Activated CD8-positive, alpha-beta memory T cell treated with anti-CD3 and anti-CD28 coated beads, Interleukin-2, amount 10 ng/mL, durations not matched to agents 7 days and 5 days (primary cell): ENCODE results near the gene CHST5. TPM values are rescaled to one million over a fixed set of nuclear protein-coding genes. Genes with fewer than 3 reads are reported as not detected.

Experiments
- ATAC-seq: fragments of 150-1000 bp; cut with Tn5 transposase; one replicate; pipeline ENCODE4 v1.10.0; 2021; ENCODE audit warnings: moderate library complexity
- CTCF ChIA-PET: fragments of 350-600 bp; sonication (Branson Sonifier 250); formaldehyde crosslinking; loops from one replicate; lab custom pipeline; 2021; ENCODE audit warnings: antibody characterized with exemption; lab: Charles Lee
- DNase-seq: peaks from one replicate; pipeline ENCODE4 v3.0.0-alpha.2; 2020
- H3K27ac Mint-ChIP-seq: one replicate; pipeline ENCODE4 v1.8.0; 2021; ENCODE audit warnings: mild to moderate bottlenecking, mixed read lengths
- H3K27me3 Mint-ChIP-seq: one replicate; pipeline ENCODE4 v1.8.0; 2021; ENCODE audit warnings: mixed read lengths
- H3K36me3 Mint-ChIP-seq: one replicate; pipeline ENCODE4 v1.8.0; 2021; ENCODE audit warnings: mild to moderate bottlenecking, mixed read lengths
- H3K4me1 Mint-ChIP-seq: one replicate; pipeline ENCODE4 v1.8.0; 2021; ENCODE audit warnings: mixed read lengths
- H3K4me3 Mint-ChIP-seq: one replicate; pipeline ENCODE4 v1.8.0; 2021; ENCODE audit warnings: mild to moderate bottlenecking, moderate library complexity, mixed read lengths
- H3K9me3 Mint-ChIP-seq: one replicate; pipeline ENCODE4 v1.8.0; 2022; ENCODE audit warnings: low read depth, mixed read lengths
- total RNA-seq, 2 experiments: library from RNA; stranded (reverse); gene quantifications; one replicate each; pipeline ENCODE4 v1.2.3, GENCODE V29; 2021

CHST5 gene
- under 1 TPM in 1 of 2 experiments, not detected in 1; 0.14 TPM for total RNA-seq

GRCh38 chr16:75535901-75536300 is at the start of gene CHST5:
CHST5 (minus strand) TSS chr16:75536108; CDS start chr16:75530384, 5,724 bp downstream.
- no peak within 1 kb of the TSS for H3K27ac Mint-ChIP-seq
- CTCF ChIA-PET, result interaction anchor here (0.8 to 1.6 kb wide), 2 partner anchors 14 to 19 kb away, joined by 3 read pairs; no protein-coding TSS in a partner anchor

GRCh38 chr16:75584108-75584507 is 48.2 kb upstream of the CHST5 start:
- CTCF ChIA-PET, result no interaction called here
- peaks cover 13% of the 10 kb centered on the region for H3K36me3 Mint-ChIP-seq
- no peaks in the 10 kb centered on the region for H3K9me3 Mint-ChIP-seq
- no peak for ATAC-seq
- H3K27ac Mint-ChIP-seq, result no peak overlapping the region
- peaks cover 6% of the 10 kb centered on the region for H3K4me1 Mint-ChIP-seq
- no peaks in the 10 kb centered on the region for H3K27me3 Mint-ChIP-seq
- no peak for DNase-seq
- H3K4me3 Mint-ChIP-seq, result no peak overlapping the region

More at GRCh38 chr16:75535901-75536300, at the start of gene CHST5:
- no peak for DNase-seq
- H3K36me3 Mint-ChIP-seq, result no peaks in the 10 kb centered on the region
- peaks cover 1% of the 10 kb centered on the region for H3K4me1 Mint-ChIP-seq
- H3K4me3 Mint-ChIP-seq, result no peak within 1 kb of the TSS
- ATAC-seq, result no peak
- no peaks in the 10 kb centered on the region for H3K27me3 Mint-ChIP-seq
- no peaks in the 10 kb centered on the region for H3K9me3 Mint-ChIP-seq

- Mint-ChIP-seq H3K27ac (peak overlapping the region; percentile 28), H3K4me3 (no peak overlapping the region), H3K27me3 (no peaks in the 10 kb centered on the region), H3K4me1 (peaks cover 17% of the 10 kb centered on the region), H3K36me3 (peaks cover 33% of the 10 kb centered on the region), H3K9me3 (no peaks in the 10 kb centered on the region)
- DNase-seq, result no peak
- CTCF ChIA-PET, result interaction anchor here (0.6 kb wide), 1 partner anchor 28 kb away, joined by 3 read pairs; no protein-coding TSS in a partner anchor
- no peak for ATAC-seq
Measured at GRCh38 chr16:75579281-75579834, 43.5 kb upstream of the CHST5 start.

- CTCF ChIA-PET, result no interaction called here
Measured at GRCh38 chr16:75578725-75579124, 42.8 kb upstream of the CHST5 start.

GRCh38 chr16:75578212-75578611 is 42.3 kb upstream of the CHST5 start:
- no peak for DNase-seq
- no peak overlapping the region for H3K27ac Mint-ChIP-seq
- H3K9me3 Mint-ChIP-seq, result no peaks in the 10 kb centered on the region
- peaks cover 38% of the 10 kb centered on the region for H3K36me3 Mint-ChIP-seq
- no peak for ATAC-seq
- CTCF ChIA-PET, result no interaction called here
- peaks cover 17% of the 10 kb centered on the region for H3K4me1 Mint-ChIP-seq
- no peaks in the 10 kb centered on the region for H3K27me3 Mint-ChIP-seq
- no peak overlapping the region for H3K4me3 Mint-ChIP-seq

More at GRCh38 chr16:75578725-75579124, 42.8 kb upstream of the CHST5 start:
- no peaks in the 10 kb centered on the region for H3K27me3 Mint-ChIP-seq
- DNase-seq (no peak), ATAC-seq (no peak)
- H3K36me3 Mint-ChIP-seq, result peaks cover 34% of the 10 kb centered on the region
- H3K27ac Mint-ChIP-seq, result no peak overlapping the region
- H3K4me1 Mint-ChIP-seq, result peaks cover 17% of the 10 kb centered on the region
- H3K4me3 Mint-ChIP-seq, result no peak overlapping the region
- no peaks in the 10 kb centered on the region for H3K9me3 Mint-ChIP-seq

GRCh38 chr16:75576384-75576811 is 40.5 kb upstream of the CHST5 start:
- no peak for ATAC-seq
- Mint-ChIP-seq H3K27ac (no peak overlapping the region), H3K36me3 (peaks cover 44% of the 10 kb centered on the region), H3K9me3 (no peaks in the 10 kb centered on the region), H3K4me3 (no peak overlapping the region), H3K4me1 (peaks cover 17% of the 10 kb centered on the region), H3K27me3 (no peaks in the 10 kb centered on the region)
- CTCF ChIA-PET, result interaction anchor here (0.6 kb wide), 1 partner anchor 1646 kb away, joined by 4 read pairs; no protein-coding TSS in a partner anchor
- DNase-seq, result no peak

- Mint-ChIP-seq H3K36me3 (peaks cover 46% of the 10 kb centered on the region), H3K27me3 (no peaks in the 10 kb centered on the region), H3K9me3 (no peaks in the 10 kb centered on the region)
Measured at GRCh38 chr16:75575958-75576357, 40.0 kb upstream of the CHST5 start.

GRCh38 chr16:75573955-75574354 is 38.0 kb upstream of the CHST5 start:
- H3K4me3 Mint-ChIP-seq, result no peak overlapping the region
- CTCF ChIA-PET, result no interaction called here
- DNase-seq, result no peak
- H3K36me3 Mint-ChIP-seq, result peaks cover 39% of the 10 kb centered on the region
- no peak for ATAC-seq
- peaks cover 17% of the 10 kb centered on the region for H3K4me1 Mint-ChIP-seq
- no peaks in the 10 kb centered on the region for H3K9me3 Mint-ChIP-seq
- H3K27me3 Mint-ChIP-seq, result no peaks in the 10 kb centered on the region
- no peak overlapping the region for H3K27ac Mint-ChIP-seq

More at GRCh38 chr16:75575958-75576357, 40.0 kb upstream of the CHST5 start:
- no peak for DNase-seq
- H3K4me3 Mint-ChIP-seq, result no peak overlapping the region
- no peak for ATAC-seq
- peaks cover 17% of the 10 kb centered on the region for H3K4me1 Mint-ChIP-seq
- CTCF ChIA-PET, result no interaction called here
- no peak overlapping the region for H3K27ac Mint-ChIP-seq

- Mint-ChIP-seq H3K4me3 (no peak overlapping the region), H3K27ac (no peak overlapping the region), H3K27me3 (no peaks in the 10 kb centered on the region), H3K9me3 (no peaks in the 10 kb centered on the region), H3K4me1 (peaks cover 20% of the 10 kb centered on the region), H3K36me3 (peaks cover 40% of the 10 kb centered on the region)
- DNase-seq (no peak), ATAC-seq (no peak)
- CTCF ChIA-PET, result no interaction called here
Measured at GRCh38 chr16:75572864-75573542, 37.1 kb upstream of the CHST5 start.

GRCh38 chr16:75570396-75571065 is 34.6 kb upstream of the CHST5 start:
- Mint-ChIP-seq H3K4me3 (no peak overlapping the region), H3K9me3 (no peaks in the 10 kb centered on the region), H3K4me1 (peaks cover 30% of the 10 kb centered on the region), H3K27ac (no peak overlapping the region), H3K36me3 (peaks cover 33% of the 10 kb centered on the region), H3K27me3 (no peaks in the 10 kb centered on the region)
- CTCF ChIA-PET, result no interaction called here
- ATAC-seq (no peak), DNase-seq (no peak)

- H3K27ac Mint-ChIP-seq, result no peak overlapping the region
- CTCF ChIA-PET, result interaction anchor here (0.9 to 1.7 kb wide), 3 partner anchors 48 to 55 kb away, joined by 3 to 6 read pairs (median 5); partner anchors contain the start of gene ADAT1
Measured at GRCh38 chr16:75567911-75568310, 32.0 kb upstream of the CHST5 start.

GRCh38 chr16:75566758-75567255 is 30.9 kb upstream of the CHST5 start:
- peaks cover 15% of the 10 kb centered on the region for H3K27me3 Mint-ChIP-seq
- H3K36me3 Mint-ChIP-seq, result peaks cover 18% of the 10 kb centered on the region
- H3K4me1 Mint-ChIP-seq, result peaks cover 38% of the 10 kb centered on the region
- CTCF ChIA-PET, result interaction anchor here (0.6 to 3.6 kb wide), 6 partner anchors 11 to 117 kb away, joined by 3 to 19 read pairs (median 6); partner anchors contain the start of genes TMEM170A and TMEM231
- DNase-seq, result peak; percentile 51
- H3K4me3 Mint-ChIP-seq, result peak overlapping the region; percentile 89
- no peaks in the 10 kb centered on the region for H3K9me3 Mint-ChIP-seq
- peak; percentile 24 for ATAC-seq
- H3K27ac Mint-ChIP-seq, result peak overlapping the region; percentile 66

More at GRCh38 chr16:75567911-75568310, 32.0 kb upstream of the CHST5 start:
- ATAC-seq (no peak), DNase-seq (no peak)
- no peaks in the 10 kb centered on the region for H3K9me3 Mint-ChIP-seq
- H3K4me1 Mint-ChIP-seq, result peaks cover 38% of the 10 kb centered on the region
- peaks cover 22% of the 10 kb centered on the region for H3K36me3 Mint-ChIP-seq
- H3K27me3 Mint-ChIP-seq, result peaks cover 9% of the 10 kb centered on the region
- H3K4me3 Mint-ChIP-seq, result peak overlapping the region; percentile 89
